H1 (cell line): ENCODE results near the gene EEIG2. TPM values are rescaled to one million over a fixed set of nuclear protein-coding genes. Genes with fewer than 3 reads are reported as not detected.

Experiments used
- CTCF ChIA-PET: fragments of 300-600 bp; sonication (Branson Sonifier 250); formaldehyde crosslinking; loops from one replicate; lab custom pipeline; 2021; ENCODE audit not compliant: partially characterized antibody; lab: Charles Lee
- POLR2A ChIA-PET: fragments of 300-600 bp; sonication (Branson Sonifier 250); formaldehyde crosslinking; loops from one replicate; lab custom pipeline; 2021; ENCODE audit warnings: inconsistent platforms; ENCODE audit not compliant: partially characterized antibody; lab: Charles Lee
- DNase-seq, 2 experiments: peaks; one replicate each; pipeline versions ENCODE4 v3.0.0 to v3.0.0-alpha.2; 2010 to 2022; ENCODE audit warnings: low spot score in 2 of 2, low read depth in 1 of 2, mixed read lengths in 1 of 2
- FAIRE-seq: peaks from 2 replicates; lab custom pipeline; 2011; peaks lifted over from hg19 to GRCh38; lab: Jason Lieb, UNC
- H2AFZ ChIP-seq: 2 replicates; pipeline ENCODE4 v1.8.1; 2012; ENCODE audit warnings: low read length, inconsistent platforms
- H2AK5ac ChIP-seq: 2 replicates; pipeline ENCODE4 v1.6.1; 2013; ENCODE audit warnings: low read depth, low read length
- H2BK120ac ChIP-seq: replicated peaks from 2 replicates; pipeline ENCODE3; 2013; ENCODE audit warnings: low read depth, low read length, inconsistent platforms
- H2BK12ac ChIP-seq: 2 replicates; pipeline ENCODE4 v1.6.1; 2013; ENCODE audit warnings: low read depth, low read length
- H2BK15ac ChIP-seq: 2 replicates; pipeline ENCODE4 v1.6.1; 2013; ENCODE audit warnings: low read length
- H2BK20ac ChIP-seq: 2 replicates; pipeline ENCODE4 v1.6.1; 2013; ENCODE audit warnings: low read length
- H2BK5ac ChIP-seq: 2 replicates; pipeline ENCODE4 v1.6.1; 2013; ENCODE audit warnings: low read depth, low read length
- H3K14ac ChIP-seq: 2 replicates; pipeline ENCODE4 v1.6.1; 2013; ENCODE audit warnings: inconsistent platforms; ENCODE audit not compliant: insufficient read length
- H3K18ac ChIP-seq: 2 replicates; pipeline ENCODE4 v1.6.1; 2013; ENCODE audit warnings: low read length; ENCODE audit errors: extremely low read depth
- H3K23ac ChIP-seq: 2 replicates; pipeline ENCODE4 v1.6.1; 2013; ENCODE audit warnings: inconsistent platforms; ENCODE audit not compliant: insufficient read length
- H3K23me2 ChIP-seq: 2 replicates; pipeline ENCODE4 v1.6.1; 2013; ENCODE audit warnings: low read depth, low read length
- H3K27ac ChIP-seq: 2 replicates; pipeline ENCODE4 v1.6.1; 2011; ENCODE audit warnings: low read depth, low read length, inconsistent platforms
- H3K27me3 ChIP-seq, 4 experiments: replicated peaks in 1 of 4; 1 replicate in 1 of 4; 2 replicates in 3 of 4; pipeline versions ENCODE4 v1.6.1 to v1.8.1; 2011 to 2013; ENCODE audit warnings: low read length in 3 of 4, mild to moderate bottlenecking in 3 of 4, inconsistent platforms in 2 of 4, mixed read lengths in 2 of 4, moderate library complexity in 1 of 4; ENCODE audit not compliant: control insufficient read depth in 3 of 4, insufficient read depth in 3 of 4; ENCODE audit errors: extremely low read depth in 1 of 4
- H3K36me3 ChIP-seq, 4 experiments: 2 replicates each; pipeline versions ENCODE4 v1.6.1 to v1.8.1; 2011 to 2013; ENCODE audit warnings: mild to moderate bottlenecking in 4 of 4, low read length in 3 of 4, moderate library complexity in 2 of 4, control low read depth in 1 of 4, inconsistent platforms in 1 of 4; ENCODE audit not compliant: insufficient read depth in 4 of 4, control insufficient read depth in 2 of 4
- H3K4ac ChIP-seq: replicated peaks from 2 replicates; pipeline ENCODE3; 2013; ENCODE audit warnings: low read length, low read depth, mixed read lengths, inconsistent platforms; ENCODE audit not compliant: insufficient read length
- H3K4me1 ChIP-seq, 4 experiments: replicated peaks in 1 of 4; 1 replicate in 1 of 4; 2 replicates in 3 of 4; pipeline versions ENCODE4 v1.6.1 to v1.8.1; 2011 to 2013; ENCODE audit warnings: low read length in 3 of 4, inconsistent platforms in 2 of 4, mixed read lengths in 1 of 4; ENCODE audit not compliant: insufficient read depth in 4 of 4, control insufficient read depth in 3 of 4
- H3K4me2 ChIP-seq, 2 experiments: 2 replicates each; pipeline versions ENCODE4 v1.6.1 to v1.8.1; 2011 to 2013; ENCODE audit warnings: low read depth in 2 of 2, low read length in 2 of 2, control low read depth in 1 of 2, inconsistent platforms in 1 of 2, mild to moderate bottlenecking in 1 of 2; ENCODE audit not compliant: insufficient read depth in 1 of 2
- H3K4me3 ChIP-seq, 4 experiments: fragments of 200-600, 300-600 bp in 1 of 4; sonication (generic), shearing (Covaris generic), sonication (Bioruptor Twin) in 1 of 4; 2 replicates each; pipeline versions ENCODE4 v1.5.1 to v1.8.1; 2011 to 2016; ENCODE audit warnings: low read length in 4 of 4, low read depth in 3 of 4, control low read depth in 2 of 4, inconsistent platforms in 2 of 4, mild to moderate bottlenecking in 2 of 4, mixed read lengths in 1 of 4, moderate library complexity in 1 of 4; ENCODE audit not compliant: insufficient read depth in 2 of 4; ENCODE audit errors: extremely low read depth in 1 of 4
- H3K56ac ChIP-seq: replicated peaks from 2 replicates; pipeline ENCODE3; 2013; ENCODE audit warnings: low read depth, mild to moderate bottlenecking, mixed read lengths, low read length, inconsistent platforms; ENCODE audit not compliant: insufficient read length
- H3K79me1 ChIP-seq: 2 replicates; pipeline ENCODE4 v1.6.1; 2013; ENCODE audit warnings: low read depth, low read length, control low read depth
- H3K79me2 ChIP-seq, 2 experiments: 2 replicates each; pipeline versions ENCODE4 v1.6.1 to v1.8.1; 2012 to 2013; ENCODE audit warnings: low read length in 2 of 2, mild to moderate bottlenecking in 2 of 2, inconsistent platforms in 1 of 2; ENCODE audit not compliant: insufficient read depth in 2 of 2, control insufficient read depth in 1 of 2
- H3K9ac ChIP-seq, 4 experiments: replicated peaks in 1 of 4; 1 replicate in 1 of 4; 2 replicates in 3 of 4; pipeline versions ENCODE4 v1.6.1 to v1.8.1; 2011 to 2013; ENCODE audit warnings: low read depth in 3 of 4, low read length in 3 of 4, control low read depth in 2 of 4, mild to moderate bottlenecking in 2 of 4, moderate library complexity in 2 of 4, inconsistent platforms in 1 of 4; ENCODE audit errors: extremely low read depth in 1 of 4
- H3K9me3 ChIP-seq, 2 experiments: 2 replicates each; pipeline versions ENCODE4 v1.6.1 to v1.8.1; 2012 to 2013; ENCODE audit warnings: mild to moderate bottlenecking in 2 of 2, moderate library complexity in 2 of 2, control low read depth in 1 of 2, inconsistent platforms in 1 of 2, low read depth in 1 of 2, low read length in 1 of 2, mixed read lengths in 1 of 2; ENCODE audit not compliant: insufficient read depth in 2 of 2
- H4K20me1 ChIP-seq, 2 experiments: replicated peaks in 1 of 2; 2 replicates each; pipeline versions ENCODE3 to v1.8.1; 2011 to 2013; ENCODE audit warnings: inconsistent platforms in 2 of 2, low read length in 2 of 2, mild to moderate bottlenecking in 1 of 2; ENCODE audit not compliant: insufficient read depth in 2 of 2, control insufficient read depth in 1 of 2
- H4K5ac ChIP-seq: 2 replicates; pipeline ENCODE4 v1.6.1; 2013; ENCODE audit warnings: low read length, low read depth, mixed read lengths, inconsistent platforms; ENCODE audit not compliant: insufficient read length
- H4K8ac ChIP-seq: 2 replicates; pipeline ENCODE4 v1.8.0; 2013; ENCODE audit warnings: mild to moderate bottlenecking, moderate library complexity, low read length, inconsistent platforms; ENCODE audit not compliant: insufficient read depth; ENCODE audit errors: extremely low read depth
- H4K91ac ChIP-seq: replicated peaks from 2 replicates; pipeline ENCODE3; 2013; ENCODE audit warnings: low read length, mixed read lengths, inconsistent platforms; ENCODE audit not compliant: insufficient read length
- BCL11A ChIP-seq, 2 experiments: IDR thresholded peaks; one replicate each; pipeline ENCODE4 v1.6.1; 2011; ENCODE audit warnings: low read depth in 2 of 2, low read length in 2 of 2, mild to moderate bottlenecking in 2 of 2
- CHD1 ChIP-seq: IDR thresholded peaks from 2 replicates; pipeline ENCODE4 v1.6.1; 2012; ENCODE audit warnings: low read depth, low read length, improper control_type of control experiment
- EGR1 ChIP-seq: IDR thresholded peaks from 2 replicates; pipeline ENCODE4 v1.6.1; 2011; ENCODE audit warnings: low read depth, low read length, borderline replicate concordance
- FOSL1 ChIP-seq: IDR thresholded peaks from 2 replicates; pipeline ENCODE4 v1.6.1; 2011; ENCODE audit warnings: mild to moderate bottlenecking, low read depth, low read length, moderate library complexity; ENCODE audit not compliant: insufficient read depth
- KDM1A ChIP-seq: fragments of 200-600, 300-600 bp; sonication (generic); IDR thresholded peaks from 2 replicates; pipeline ENCODE4 v1.7.1; 2016; ENCODE audit warnings: mild to moderate bottlenecking, low read length, borderline replicate concordance
- KDM4A ChIP-seq: IDR thresholded peaks from one replicate; pipeline ENCODE4 v1.7.1; 2012; ENCODE audit warnings: low read depth, mild to moderate bottlenecking, moderate library complexity, low read length, inconsistent platforms; ENCODE audit not compliant: severe bottlenecking
- YY1 ChIP-seq: IDR thresholded peaks from 2 replicates; pipeline ENCODE4 v1.6.1; 2011; ENCODE audit warnings: low read depth, mild to moderate bottlenecking, low read length
- WGBS, 2 experiments: shearing (Covaris generic) in 1 of 2; methylation state at CpG; one replicate each; pipeline versions ENCODE4 v1.1.6 to v1.1.7; 2013 to 2015; ENCODE audit warnings: low lambda C conversion rate in 2 of 2, mixed read lengths in 2 of 2, inconsistent platforms in 1 of 2, low coverage in 1 of 2, missing lambda C conversion rate in 1 of 2; ENCODE audit not compliant: insufficient replicate concordance in 2 of 2, insufficient coverage in 1 of 2, insufficient read length in 1 of 2; ENCODE audit errors: extremely low coverage in 1 of 2, missing lambda C conversion rate in 1 of 2; 5-methylcytosine and 5-hydroxymethylcytosine counted together
- polyA plus RNA-seq, 7 experiments: library from polyadenylated mRNA; depleted of rRNA in 3 of 7; stranded (reverse) in 5 of 7; unstranded in 2 of 7; fragments of >200 nt in 5 of 7; fragments of 200-250 nt in 2 of 7; gene quantifications; 1 replicate in 5 of 7; 2 replicates in 1 of 7; 4 replicates in 1 of 7; pipeline versions ENCODE4 v1.2.1 to v1.2.3, GENCODE V29; 2011 to 2013; ENCODE audit warnings: missing spikeins in 2 of 7, mixed read lengths in 2 of 7
- total RNA-seq: library from RNA; stranded (reverse); fragmentation: NEBNext Ultra II Directional; extraction: Animal tissue kit (Norgen Biotek cat#: 25700); gene quantifications from 2 replicates; pipeline ENCODE4 v1.2.1, GENCODE V29; 2021
- TF ChIP-seq, protein P1 (sequence below): IDR thresholded peaks from 2 replicates; pipeline ENCODE4 v1.6.1; 2012; ENCODE audit warnings: inconsistent platforms

The EEIG2 gene
- total and polyA plus RNA-seq, 2 of the 8 experiments (the other 6 are each of a cell fraction or from before 2014, with no cell fraction given), result 6.1 to 20.1 TPM

- Histone ChIP-seq H2BK120ac (peak overlapping the region; percentile 84), H3K14ac (no peak overlapping the region), H2BK12ac (no peak overlapping the region), H3K79me2 (no peaks in the 10 kb centered on the region), H4K20me1 (no peaks in the 10 kb centered on the region), H3K9ac (no peak overlapping the region), H4K8ac (no peak overlapping the region), H4K5ac (no peak overlapping the region), H2AFZ (peak overlapping the region; percentile 56; the same call in 1 of the 2 replicates), H3K23me2 (no peaks in the 10 kb centered on the region), H3K27ac (no peak overlapping the region), H3K4me1 (peaks cover 0 to 6% (median 0%) of the 10 kb centered on the region in 4 experiments; a peak in 1 of 7 replicates), H3K9me3 (0 out of 4 replicates have a peak, but pooled peaks cover 0 to 2% of the 10 kb centered on the region in 2 experiments), H2AK5ac (no peak overlapping the region), H3K56ac (no peak overlapping the region), H3K23ac (no peak overlapping the region), H3K4me2 (no peak overlapping the region; a peak in 1 of 4 replicates), H2BK5ac (no peak overlapping the region), H3K4me3 (no peak overlapping the region), H2BK15ac (no peak overlapping the region), H3K4ac (peak overlapping the region; percentile 33), H2BK20ac (no peak overlapping the region), H3K18ac (no peak overlapping the region), H3K27me3 (no peaks in the 10 kb centered on the region), H3K79me1 (no peaks in the 10 kb centered on the region), H3K36me3 (no peaks in the 10 kb centered on the region), H4K91ac (no peak overlapping the region)
- CTCF ChIA-PET, result interaction anchor here (1.5 to 2.6 kb wide), 2 partner anchors 9 to 19 kb away, joined by 5 to 18 read pairs; partner anchors contain the start of gene EEIG2
- 71% methylated on average over 2 of the region's 2 CpGs; no CpG with 5 or more reads in 1 of the 2 experiments for WGBS, 2 experiments
- no peak for DNase-seq
- no peak for FAIRE-seq
- POLR2A ChIA-PET, result interaction anchor here (1.7 kb wide), 1 partner anchor 9 kb away, joined by 3 read pairs; no protein-coding TSS in a partner anchor
- TF ChIP-seq CHD1 (no peak), BCL11A (IDR thresholded peaks at IDR 0.05; ENCODE audit: low read depth in 2 of 2, low read length in 2 of 2) (no peak), EGR1 (no peak), FOSL1 (no peak), YY1 (no peak), KDM1A (no peak), KDM4A (no peak)
- TF ChIP-seq, protein P1, sequence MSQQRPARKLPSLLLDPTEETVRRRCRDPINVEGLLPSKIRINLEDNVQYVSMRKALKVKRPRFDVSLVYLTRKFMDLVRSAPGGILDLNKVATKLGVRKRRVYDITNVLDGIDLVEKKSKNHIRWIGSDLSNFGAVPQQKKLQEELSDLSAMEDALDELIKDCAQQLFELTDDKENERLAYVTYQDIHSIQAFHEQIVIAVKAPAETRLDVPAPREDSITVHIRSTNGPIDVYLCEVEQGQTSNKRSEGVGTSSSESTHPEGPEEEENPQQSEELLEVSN, result no peak
These were observed 18.0 kb upstream of the EEIG2 start for GRCh38 chr1:108541861-108542260.
